Suprapubic skin (tissue), 4 donors: ENCODE results near the gene DIP2C.

Experiments used
- POLR2A ChIP-seq, 2 donors: fragments of 450-650 bp; IDR thresholded peaks; one replicate each; pipeline ENCODE4 v1.6.1; 2017; ENCODE audit warnings: antibody characterized with exemption in 2 of 2, mild to moderate bottlenecking in 2 of 2, moderate library complexity in 2 of 2
- POLR2AphosphoS5 ChIP-seq, 3 donors: sonication (generic); formaldehyde crosslinking; IDR thresholded peaks; one replicate each; pipeline ENCODE4 v1.6.1; 2017; ENCODE audit warnings: antibody characterized with exemption in 3 of 3
- TF ChIP-seq, protein P1 (sequence below), 2 donors: fragments of 200-600 bp in 1 of 2; fragments of 450-650 bp in 1 of 2; sonication (generic) in 1 of 2; IDR thresholded peaks; one replicate each; pipeline ENCODE4 v1.5.1; 2016 to 2019; ENCODE audit warnings: antibody characterized with exemption in 2 of 2, mild to moderate bottlenecking in 1 of 2, moderate library complexity in 1 of 2

GRCh38 chr10:248307-248706, 441.2 kb downstream of the DIP2C start:
- TF ChIP-seq, protein P1, sequence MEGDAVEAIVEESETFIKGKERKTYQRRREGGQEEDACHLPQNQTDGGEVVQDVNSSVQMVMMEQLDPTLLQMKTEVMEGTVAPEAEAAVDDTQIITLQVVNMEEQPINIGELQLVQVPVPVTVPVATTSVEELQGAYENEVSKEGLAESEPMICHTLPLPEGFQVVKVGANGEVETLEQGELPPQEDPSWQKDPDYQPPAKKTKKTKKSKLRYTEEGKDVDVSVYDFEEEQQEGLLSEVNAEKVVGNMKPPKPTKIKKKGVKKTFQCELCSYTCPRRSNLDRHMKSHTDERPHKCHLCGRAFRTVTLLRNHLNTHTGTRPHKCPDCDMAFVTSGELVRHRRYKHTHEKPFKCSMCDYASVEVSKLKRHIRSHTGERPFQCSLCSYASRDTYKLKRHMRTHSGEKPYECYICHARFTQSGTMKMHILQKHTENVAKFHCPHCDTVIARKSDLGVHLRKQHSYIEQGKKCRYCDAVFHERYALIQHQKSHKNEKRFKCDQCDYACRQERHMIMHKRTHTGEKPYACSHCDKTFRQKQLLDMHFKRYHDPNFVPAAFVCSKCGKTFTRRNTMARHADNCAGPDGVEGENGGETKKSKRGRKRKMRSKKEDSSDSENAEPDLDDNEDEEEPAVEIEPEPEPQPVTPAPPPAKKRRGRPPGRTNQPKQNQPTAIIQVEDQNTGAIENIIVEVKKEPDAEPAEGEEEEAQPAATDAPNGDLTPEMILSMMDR (IDR thresholded peaks at IDR 0.05) = no peak
- TF ChIP-seq POLR2AphosphoS5 (IDR thresholded peaks at IDR 0.05) (no peak), POLR2A (IDR thresholded peaks at IDR 0.05) (no peak)
